Activated CD8-positive, alpha-beta memory T cell treated with anti-CD3 and anti-CD28 coated beads for 4 hours (primary cell): Measurements from ENCODE around the gene CCDC195.
"Not testable (repeated sequence)": the region's sequence is repeated elsewhere in the genome, so short reads cannot be mapped to it uniquely, and the experiment has no call there.

Experiments
- DNase-seq, 2 donors: peaks; one replicate each; pipeline ENCODE4 v3.0.0-alpha.2; 2020; ENCODE audit warnings: low read depth in 2 of 2

The CCDC195 gene

GRCh38 chr2:224690868-224691267 is 25.3 kb downstream of the CCDC195 start:
- DNase-seq = no peak

- no peak for DNase-seq
Observed at GRCh38 chr2:224689539-224689938, 26.6 kb downstream of the CCDC195 start.

DNA sequence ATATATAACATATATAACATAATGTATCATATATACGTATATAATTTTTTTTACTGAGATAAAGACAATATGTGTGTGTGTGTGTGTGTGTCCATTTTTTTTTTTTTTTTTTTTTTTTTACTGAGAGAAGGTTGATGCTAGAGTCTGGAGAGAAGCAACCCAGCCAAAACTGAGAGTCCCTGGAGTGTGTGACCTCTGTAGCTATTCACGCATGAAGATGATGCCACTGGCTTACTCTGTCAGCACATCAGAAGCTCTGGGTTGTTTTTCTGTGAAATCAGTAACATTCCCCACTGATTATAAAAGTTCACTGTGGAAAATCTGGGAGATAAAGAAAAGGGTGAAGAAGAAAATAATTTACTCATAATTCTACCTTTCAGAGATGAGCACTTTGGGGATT is 27.2 kb downstream of the CCDC195 start:
- no peak for DNase-seq

DNA sequence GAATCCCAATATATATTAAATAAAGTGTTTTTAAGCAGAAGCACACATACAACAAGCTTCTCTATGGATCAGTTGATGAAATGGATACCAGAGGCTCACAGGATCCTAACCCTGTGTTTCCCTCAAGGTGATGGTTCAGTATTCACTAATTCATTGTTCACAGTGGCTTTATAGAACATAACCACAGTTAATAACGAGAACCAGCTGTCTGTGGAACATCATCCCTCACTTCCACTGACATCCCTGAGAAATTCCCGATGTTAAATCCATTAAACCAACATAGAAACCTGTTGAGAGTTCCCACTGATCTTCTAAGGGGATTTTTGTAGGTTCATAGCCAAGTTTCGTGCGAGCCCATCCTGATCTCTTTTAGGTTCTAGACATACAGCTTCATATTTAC is 29.0 kb downstream of the CCDC195 start:
- DNase-seq = no peak

GRCh38 chr2:224685121-224685520 is 31.0 kb downstream of the CCDC195 start:
- DNase-seq = no peak

DNA sequence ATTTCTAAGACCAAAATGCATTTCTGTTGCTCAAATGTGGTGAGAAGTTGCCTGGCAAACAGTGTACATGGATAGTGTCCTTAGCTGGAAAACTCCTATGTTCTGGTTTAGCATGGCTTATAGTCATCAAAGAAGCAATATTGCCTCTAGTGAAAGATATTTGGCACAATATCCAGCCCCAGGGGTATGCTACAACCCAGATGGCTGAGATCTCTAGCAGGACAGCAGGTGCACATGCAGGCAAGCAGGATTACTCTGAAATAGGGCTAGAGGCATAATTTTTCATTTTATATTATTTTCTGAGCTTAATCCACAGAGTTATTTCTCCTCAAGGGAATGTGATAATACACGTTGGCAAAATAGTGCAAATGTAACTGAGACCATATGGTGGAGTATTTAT is 34.0 kb downstream of the CCDC195 start:
- DNase-seq = no peak

DNA sequence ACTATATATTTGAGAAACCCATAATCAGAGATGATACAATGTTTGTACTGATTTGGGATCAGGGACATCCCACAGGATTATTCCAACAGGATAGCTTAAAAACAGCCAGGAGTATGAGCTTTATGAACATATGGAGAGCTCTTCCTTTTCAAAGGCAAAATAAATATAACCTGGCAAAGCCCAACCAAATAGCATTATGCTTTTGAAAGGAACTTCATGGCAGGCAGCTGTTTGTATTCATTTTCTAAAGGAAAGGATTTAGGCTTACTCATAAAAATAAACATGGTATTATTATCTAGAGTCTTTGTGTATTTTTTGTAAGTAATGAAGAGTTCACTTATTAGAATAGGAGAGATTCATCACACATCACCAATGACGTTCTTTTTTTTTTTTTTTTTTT is 44.4 kb downstream of the CCDC195 start:
- DNase-seq = no peak

DNA sequence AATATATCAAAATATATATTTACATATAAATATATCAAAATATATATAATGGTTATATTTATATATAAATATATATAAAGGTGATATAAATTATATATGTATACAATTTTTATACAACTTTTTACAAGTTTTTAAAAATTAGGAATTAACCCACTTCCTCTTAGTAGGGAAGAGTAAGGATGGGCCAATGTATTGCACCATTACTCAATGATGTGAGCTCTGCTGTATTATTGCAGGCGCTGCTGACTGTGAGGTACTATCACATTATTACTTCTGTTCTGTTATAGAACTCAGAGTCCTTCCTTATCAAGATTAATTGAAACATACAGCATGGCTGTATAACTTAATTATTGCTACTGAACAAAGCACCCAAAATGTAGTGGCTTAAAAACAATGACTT is 46.0 kb downstream of the CCDC195 start:
- no peak for DNase-seq

GRCh38 chr2:224669449-224669848 is 46.7 kb downstream of the CCDC195 start:
- no peak for DNase-seq

- DNase-seq = no peak
Observed at GRCh38 chr2:224668123-224668909, 47.8 kb downstream of the CCDC195 start.

- no peak for DNase-seq
Observed at GRCh38 chr2:224666951-224667553, 49.1 kb downstream of the CCDC195 start.

- not testable (repeated sequence) for DNase-seq
Observed at GRCh38 chr2:224663322-224663721, 52.8 kb downstream of the CCDC195 start.

GRCh38 chr2:224661708-224662107 is 54.5 kb downstream of the CCDC195 start:
- DNase-seq = not testable (repeated sequence)

GRCh38 chr2:224659714-224660113 is 56.5 kb downstream of the CCDC195 start:
- DNase-seq = no peak

- DNase-seq = no peak
Observed at GRCh38 chr2:224658780-224659405, 57.3 kb downstream of the CCDC195 start.

- DNase-seq = no peak
Observed at GRCh38 chr2:224657349-224657748, 58.8 kb downstream of the CCDC195 start.

DNA sequence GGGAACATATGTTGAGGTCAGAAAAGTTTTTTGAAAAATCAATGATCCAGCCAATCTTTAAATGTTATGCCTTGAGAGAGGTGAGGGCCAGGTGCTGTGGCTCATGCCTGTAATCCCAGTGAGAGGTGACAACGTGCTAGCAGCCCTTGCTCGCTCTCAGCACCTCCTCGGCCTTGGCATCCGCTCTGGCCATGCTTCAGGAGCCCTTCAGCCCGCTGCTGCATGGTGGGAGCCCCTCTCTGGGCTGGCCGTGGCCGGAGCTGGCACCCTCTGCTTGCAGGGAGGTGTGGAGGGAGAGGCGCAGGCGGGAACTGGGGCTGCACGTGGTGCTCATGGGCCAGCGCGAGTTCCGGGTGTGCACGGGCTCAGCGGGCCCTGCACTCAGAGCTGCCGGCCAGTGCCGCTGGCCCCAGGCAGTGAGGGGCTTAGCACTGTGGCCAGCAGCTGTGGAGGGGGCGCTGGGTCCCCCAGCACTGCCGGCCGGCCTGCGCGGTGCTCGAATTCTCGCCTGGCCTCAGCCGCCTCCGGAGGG is 61.1 kb downstream of the CCDC195 start:
- no peak for DNase-seq
